ENCODE measurements around the gene REEP1.

Gene REEP1

DNA sequence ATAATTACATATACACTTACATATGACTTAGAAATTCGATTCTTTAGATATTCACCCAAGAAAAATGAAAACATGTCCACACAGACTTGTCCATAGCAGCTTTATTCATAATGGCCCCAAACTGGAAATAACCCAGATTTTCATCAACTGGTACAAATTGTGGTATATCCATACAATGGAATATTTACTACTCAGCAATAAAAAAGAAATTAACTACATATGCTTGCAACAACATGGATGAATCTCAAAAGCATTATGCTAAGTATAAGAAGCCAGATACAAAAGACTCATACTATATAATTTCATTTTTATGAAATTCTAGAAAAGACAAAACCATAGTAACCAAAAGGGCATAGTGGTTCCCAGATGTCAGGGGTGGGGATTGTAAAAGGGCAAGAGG lies 5.1 kb upstream of the REEP1 start (continued):
- TF ChIP-seq, protein P1, sequence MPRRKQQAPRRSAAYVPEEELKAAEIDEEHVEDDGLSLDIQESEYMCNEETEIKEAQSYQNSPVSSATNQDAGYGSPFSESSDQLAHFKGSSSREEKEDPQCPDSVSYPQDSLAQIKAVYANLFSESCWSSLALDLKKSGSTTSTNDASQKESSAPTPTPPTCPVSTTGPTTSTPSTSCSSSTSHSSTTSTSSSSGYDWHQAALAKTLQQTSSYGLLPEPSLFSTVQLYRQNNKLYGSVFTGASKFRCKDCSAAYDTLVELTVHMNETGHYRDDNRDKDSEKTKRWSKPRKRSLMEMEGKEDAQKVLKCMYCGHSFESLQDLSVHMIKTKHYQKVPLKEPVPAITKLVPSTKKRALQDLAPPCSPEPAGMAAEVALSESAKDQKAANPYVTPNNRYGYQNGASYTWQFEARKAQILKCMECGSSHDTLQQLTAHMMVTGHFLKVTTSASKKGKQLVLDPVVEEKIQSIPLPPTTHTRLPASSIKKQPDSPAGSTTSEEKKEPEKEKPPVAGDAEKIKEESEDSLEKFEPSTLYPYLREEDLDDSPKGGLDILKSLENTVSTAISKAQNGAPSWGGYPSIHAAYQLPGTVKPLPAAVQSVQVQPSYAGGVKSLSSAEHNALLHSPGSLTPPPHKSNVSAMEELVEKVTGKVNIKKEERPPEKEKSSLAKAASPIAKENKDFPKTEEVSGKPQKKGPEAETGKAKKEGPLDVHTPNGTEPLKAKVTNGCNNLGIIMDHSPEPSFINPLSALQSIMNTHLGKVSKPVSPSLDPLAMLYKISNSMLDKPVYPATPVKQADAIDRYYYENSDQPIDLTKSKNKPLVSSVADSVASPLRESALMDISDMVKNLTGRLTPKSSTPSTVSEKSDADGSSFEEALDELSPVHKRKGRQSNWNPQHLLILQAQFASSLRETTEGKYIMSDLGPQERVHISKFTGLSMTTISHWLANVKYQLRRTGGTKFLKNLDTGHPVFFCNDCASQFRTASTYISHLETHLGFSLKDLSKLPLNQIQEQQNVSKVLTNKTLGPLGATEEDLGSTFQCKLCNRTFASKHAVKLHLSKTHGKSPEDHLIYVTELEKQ (tag by site-specific recombination; IDR thresholded peaks at IDR 0.05; ENCODE audit: borderline replicate concordance) = no peak
- no peak for TF ChIP-seq SP2 (tag by site-specific recombination; IDR thresholded peaks at IDR 0.05)
- no peak for TF ChIP-seq ZNF37A (tag by site-specific recombination; IDR thresholded peaks at IDR 0.05)
- TF ChIP-seq ZNF585B (tag by site-specific recombination; IDR thresholded peaks at IDR 0.05) = no peak
- no peak for TF ChIP-seq GLI4 (tag by site-specific recombination; IDR thresholded peaks at IDR 0.05)
- TF ChIP-seq ZFP41 (tag by site-specific recombination; IDR thresholded peaks at IDR 0.05; ENCODE audit: borderline replicate concordance) = no peak
- no peak for TF ChIP-seq ZNF596 (tag by site-specific recombination; IDR thresholded peaks at IDR 0.05)
- TF ChIP-seq ZNF311 (tag by site-specific recombination; IDR thresholded peaks at IDR 0.05; ENCODE audit: borderline replicate concordance) = no peak
- TF ChIP-seq, protein P2, sequence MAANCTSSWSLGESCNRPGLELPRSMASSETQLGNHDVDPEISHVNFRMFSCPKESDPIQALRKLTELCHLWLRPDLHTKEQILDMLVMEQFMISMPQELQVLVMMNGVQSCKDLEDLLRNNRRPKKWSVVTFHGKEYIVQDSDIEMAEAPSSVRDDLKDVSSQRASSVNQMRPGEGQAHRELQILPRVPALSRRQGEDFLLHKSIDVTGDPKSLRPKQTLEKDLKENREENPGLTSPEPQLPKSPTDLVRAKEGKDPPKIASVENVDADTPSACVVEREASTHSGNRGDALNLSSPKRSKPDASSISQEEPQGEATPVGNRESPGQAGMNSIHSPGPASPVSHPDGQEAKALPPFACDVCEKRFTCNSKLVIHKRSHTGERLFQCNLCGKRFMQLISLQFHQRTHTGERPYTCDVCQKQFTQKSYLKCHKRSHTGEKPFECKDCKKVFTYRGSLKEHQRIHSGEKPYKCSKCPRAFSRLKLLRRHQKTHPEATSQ (tag by site-specific recombination; IDR thresholded peaks at IDR 0.05) = no peak
- TF ChIP-seq ZNF302 (tag by site-specific recombination; IDR thresholded peaks at IDR 0.05; ENCODE audit: low read depth) = no peak
- TF ChIP-seq, protein P3, sequence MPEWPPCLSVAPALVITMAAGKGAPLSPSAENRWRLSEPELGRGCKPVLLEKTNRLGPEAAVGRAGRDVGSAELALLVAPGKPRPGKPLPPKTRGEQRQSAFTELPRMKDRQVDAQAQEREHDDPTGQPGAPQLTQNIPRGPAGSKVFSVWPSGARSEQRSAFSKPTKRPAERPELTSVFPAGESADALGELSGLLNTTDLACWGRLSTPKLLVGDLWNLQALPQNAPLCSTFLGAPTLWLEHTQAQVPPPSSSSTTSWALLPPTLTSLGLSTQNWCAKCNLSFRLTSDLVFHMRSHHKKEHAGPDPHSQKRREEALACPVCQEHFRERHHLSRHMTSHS (tag by site-specific recombination; IDR thresholded peaks at IDR 0.05) = no peak

DNA sequence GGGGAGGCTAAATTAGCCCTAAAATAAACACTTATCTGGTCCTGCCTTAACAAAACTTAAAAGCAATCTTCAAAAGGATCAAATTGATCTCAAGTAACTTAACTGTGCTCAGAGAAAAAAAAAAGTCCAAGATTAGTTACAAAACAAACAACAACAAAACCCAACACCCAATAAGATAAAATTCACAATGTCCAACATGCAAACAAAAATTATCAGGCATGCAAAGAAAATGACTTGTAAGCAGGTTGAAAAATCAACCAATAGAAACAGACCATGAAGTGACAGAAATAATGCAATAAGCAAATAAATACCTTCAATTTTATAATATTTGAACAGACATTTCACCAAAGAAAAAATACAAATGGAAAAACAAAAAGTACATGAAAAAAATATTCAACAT lies 4.0 kb upstream of the REEP1 start:
- ChIA-PET CTCF (interaction anchor here (1.0 kb wide), 1 partner anchor 120 kb away, joined by 4 read pairs; no protein-coding TSS in a partner anchor), POLR2A (no interaction called here)
- Histone ChIP-seq H3K4me1 (ENCODE audit: control insufficient read depth, insufficient read depth, low read length) (peaks cover 3% of the 10 kb centered on the region), H3K4me3 (ENCODE audit: low read depth, low read length) (no peak overlapping the region), H3K36me3 (ENCODE audit: control insufficient read depth in 2 of 2, insufficient read depth in 1 of 2, low read length in 2 of 2) (no peaks in the 10 kb centered on the region), H3K27ac (ENCODE audit: extremely low read depth, low read depth, low read length) (no peak overlapping the region), H3K9me3 (ENCODE audit: control insufficient read depth, insufficient read depth, low read depth, low read length) (no peaks in the 10 kb centered on the region)
- TF ChIP-seq, protein P4, sequence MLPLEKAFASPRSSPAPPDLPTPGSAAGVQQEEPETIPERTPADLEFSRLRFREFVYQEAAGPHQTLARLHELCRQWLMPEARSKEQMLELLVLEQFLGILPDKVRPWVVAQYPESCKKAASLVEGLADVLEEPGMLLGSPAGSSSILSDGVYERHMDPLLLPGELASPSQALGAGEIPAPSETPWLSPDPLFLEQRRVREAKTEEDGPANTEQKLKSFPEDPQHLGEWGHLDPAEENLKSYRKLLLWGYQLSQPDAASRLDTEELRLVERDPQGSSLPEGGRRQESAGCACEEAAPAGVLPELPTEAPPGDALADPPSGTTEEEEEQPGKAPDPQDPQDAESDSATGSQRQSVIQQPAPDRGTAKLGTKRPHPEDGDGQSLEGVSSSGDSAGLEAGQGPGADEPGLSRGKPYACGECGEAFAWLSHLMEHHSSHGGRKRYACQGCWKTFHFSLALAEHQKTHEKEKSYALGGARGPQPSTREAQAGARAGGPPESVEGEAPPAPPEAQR (tag by site-specific recombination; IDR thresholded peaks at IDR 0.05) = no peak
- TF ChIP-seq, protein P5, sequence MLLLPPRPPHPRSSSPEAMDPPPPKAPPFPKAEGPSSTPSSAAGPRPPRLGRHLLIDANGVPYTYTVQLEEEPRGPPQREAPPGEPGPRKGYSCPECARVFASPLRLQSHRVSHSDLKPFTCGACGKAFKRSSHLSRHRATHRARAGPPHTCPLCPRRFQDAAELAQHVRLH (tag by site-specific recombination; IDR thresholded peaks at IDR 0.05) = no peak
- TF ChIP-seq KLF8 (tag by site-specific recombination; IDR thresholded peaks at IDR 0.05) = no peak
- no peak for TF ChIP-seq OSR2 (tag by site-specific recombination; IDR thresholded peaks at IDR 0.05)
- TF ChIP-seq YY2 (tag by site-specific recombination; IDR thresholded peaks at IDR 0.05) = no peak
- TF ChIP-seq, protein P6, sequence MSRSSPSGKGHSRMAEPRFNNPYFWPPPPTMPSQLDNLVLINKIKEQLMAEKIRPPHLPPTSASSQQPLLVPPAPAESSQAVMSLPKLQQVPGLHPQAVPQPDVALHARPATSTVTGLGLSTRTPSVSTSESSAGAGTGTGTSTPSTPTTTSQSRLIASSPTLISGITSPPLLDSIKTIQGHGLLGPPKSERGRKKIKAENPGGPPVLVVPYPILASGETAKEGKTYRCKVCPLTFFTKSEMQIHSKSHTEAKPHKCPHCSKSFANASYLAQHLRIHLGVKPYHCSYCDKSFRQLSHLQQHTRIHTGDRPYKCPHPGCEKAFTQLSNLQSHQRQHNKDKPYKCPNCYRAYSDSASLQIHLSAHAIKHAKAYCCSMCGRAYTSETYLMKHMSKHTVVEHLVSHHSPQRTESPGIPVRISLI (tag by site-specific recombination; IDR thresholded peaks at IDR 0.05) = no peak
- no peak for TF ChIP-seq ZNF404 (tag by site-specific recombination; IDR thresholded peaks at IDR 0.05)
- TF ChIP-seq ZSCAN16 (tag by site-specific recombination; IDR thresholded peaks at IDR 0.05) = no peak
- no peak for TF ChIP-seq KLF9 (tag by site-specific recombination; IDR thresholded peaks at IDR 0.05; ENCODE audit: low read depth)
- TF ChIP-seq, protein P7, sequence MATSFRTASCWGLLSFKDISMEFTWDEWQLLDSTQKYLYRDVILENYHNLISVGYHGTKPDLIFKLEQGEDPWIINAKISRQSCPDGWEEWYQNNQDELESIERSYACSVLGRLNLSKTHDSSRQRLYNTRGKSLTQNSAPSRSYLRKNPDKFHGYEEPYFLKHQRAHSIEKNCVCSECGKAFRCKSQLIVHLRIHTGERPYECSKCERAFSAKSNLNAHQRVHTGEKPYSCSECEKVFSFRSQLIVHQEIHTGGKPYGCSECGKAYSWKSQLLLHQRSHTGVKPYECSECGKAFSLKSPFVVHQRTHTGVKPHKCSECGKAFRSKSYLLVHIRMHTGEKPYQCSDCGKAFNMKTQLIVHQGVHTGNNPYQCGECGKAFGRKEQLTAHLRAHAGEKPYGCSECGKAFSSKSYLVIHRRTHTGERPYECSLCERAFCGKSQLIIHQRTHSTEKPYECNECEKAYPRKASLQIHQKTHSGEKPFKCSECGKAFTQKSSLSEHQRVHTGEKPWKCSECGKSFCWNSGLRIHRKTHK (tag by site-specific recombination; IDR thresholded peaks at IDR 0.05) = peak; percentile 98
- no peak for TF ChIP-seq ZSCAN30 (tag by site-specific recombination; IDR thresholded peaks at IDR 0.05)
- no peak for TF ChIP-seq ZNF174 (tag by site-specific recombination; IDR thresholded peaks at IDR 0.05)
- TF ChIP-seq ZNF837 (tag by site-specific recombination; IDR thresholded peaks at IDR 0.05) = no peak
- TF ChIP-seq ZNF423 (tag by site-specific recombination; IDR thresholded peaks at IDR 0.05) = no peak
- TF ChIP-seq SETDB1 (IDR thresholded peaks at IDR 0.05; ENCODE audit: insufficient read length, low read length) = peak; percentile 91

Data from HEK293 (cell line).